Nephron (organoid): ENCODE results near the gene PDIA2.
"Not testable (repeated sequence)": the region's sequence is repeated elsewhere in the genome, so short reads cannot be mapped to it uniquely, and the experiment has no call there.

Experiments used
- H3K27ac Mint-ChIP-seq, 3 experiments: 2 replicates each; pipeline ENCODE4 v1.8.0; 2020; ENCODE audit warnings: mixed read lengths in 3 of 3, mild to moderate bottlenecking in 2 of 3, moderate library complexity in 1 of 3
- H3K27me3 Mint-ChIP-seq: 2 replicates; pipeline ENCODE4 v1.8.0; 2021; ENCODE audit warnings: low read depth, mild to moderate bottlenecking, moderate library complexity, mixed read lengths
- H3K36me3 Mint-ChIP-seq: 2 replicates; pipeline ENCODE4 v1.8.0; 2020; ENCODE audit warnings: low read depth, mixed read lengths
- H3K4me1 Mint-ChIP-seq: 2 replicates; pipeline ENCODE4 v1.8.0; 2020; ENCODE audit warnings: mixed read lengths
- H3K4me3 Mint-ChIP-seq, 3 experiments: 2 replicates each; pipeline ENCODE4 v1.8.0; 2020; ENCODE audit warnings: mild to moderate bottlenecking in 3 of 3, mixed read lengths in 3 of 3, moderate library complexity in 2 of 3
- H3K9me3 Mint-ChIP-seq: 2 replicates; pipeline ENCODE4 v1.8.0; 2020; ENCODE audit warnings: mixed read lengths
- CTCF ChIP-seq, 3 experiments: fragments of 200-600 bp; sonication (generic); IDR thresholded peaks; one replicate each; pipeline ENCODE4 v1.5.0; 2021; ENCODE audit warnings: antibody characterized with exemption in 3 of 3; ENCODE audit not compliant: unreplicated experiment in 3 of 3

PDIA2 gene

GRCh38 chr16:265002-265529 lies 17.9 kb upstream of the PDIA2 start:
- Mint-ChIP-seq H3K4me3 (no peak overlapping the region), H3K27ac (no peak overlapping the region), H3K27me3 (no peaks in the 10 kb centered on the region), H3K9me3 (no peaks in the 10 kb centered on the region), H3K36me3 (peaks cover 16% of the 10 kb centered on the region), H3K4me1 (peaks cover 9% of the 10 kb centered on the region)
- no peak for TF ChIP-seq CTCF (IDR thresholded peaks at IDR 0.05; ENCODE audit: unreplicated experiment in 3 of 3)

- H3K4me1 Mint-ChIP-seq = peaks cover 9% of the 10 kb centered on the region
- H3K9me3 Mint-ChIP-seq = no peaks in the 10 kb centered on the region
- H3K27ac Mint-ChIP-seq = peak overlapping the region in 1 of 3 experiments; percentile 37
- no peak for TF ChIP-seq CTCF (IDR thresholded peaks at IDR 0.05; ENCODE audit: unreplicated experiment in 3 of 3)
- H3K27me3 Mint-ChIP-seq = no peaks in the 10 kb centered on the region
- H3K36me3 Mint-ChIP-seq = peaks cover 12% of the 10 kb centered on the region
- H3K4me3 Mint-ChIP-seq = no peak overlapping the region
Measured at GRCh38 chr16:265711-266110, 17.3 kb upstream of the PDIA2 start.

- peaks cover 10% of the 10 kb centered on the region for H3K36me3 Mint-ChIP-seq
- H3K27me3 Mint-ChIP-seq = no peaks in the 10 kb centered on the region
- H3K27ac Mint-ChIP-seq = no peak overlapping the region
- H3K9me3 Mint-ChIP-seq = no peaks in the 10 kb centered on the region
- H3K4me3 Mint-ChIP-seq = no peak overlapping the region
- H3K4me1 Mint-ChIP-seq = peaks cover 9% of the 10 kb centered on the region
- TF ChIP-seq CTCF (IDR thresholded peaks at IDR 0.05; ENCODE audit: unreplicated experiment in 3 of 3) = no peak
Measured at GRCh38 chr16:266258-267164, 16.5 kb upstream of the PDIA2 start.

- not testable (repeated sequence) for H3K36me3 Mint-ChIP-seq, H3K27ac Mint-ChIP-seq, H3K4me1 Mint-ChIP-seq, H3K4me3 Mint-ChIP-seq, H3K27me3 Mint-ChIP-seq, H3K9me3 Mint-ChIP-seq
Measured at GRCh38 chr16:267562-267961, 15.4 kb upstream of the PDIA2 start.

GRCh38 chr16:268141-269053 lies 14.6 kb upstream of the PDIA2 start:
- no peaks in the 10 kb centered on the region for H3K9me3 Mint-ChIP-seq
- H3K27ac Mint-ChIP-seq = no peak overlapping the region
- H3K36me3 Mint-ChIP-seq = no peaks in the 10 kb centered on the region
- H3K4me1 Mint-ChIP-seq = peaks cover 9% of the 10 kb centered on the region
- H3K27me3 Mint-ChIP-seq = peaks cover 5% of the 10 kb centered on the region
- TF ChIP-seq CTCF (IDR thresholded peaks at IDR 0.05; ENCODE audit: unreplicated experiment in 3 of 3) = no peak
- H3K4me3 Mint-ChIP-seq = no peak overlapping the region
